ENCODE data around the gene CACNA1C. TPM values are rescaled to one million over a fixed set of nuclear protein-coding genes. Genes with fewer than 3 reads are reported as not detected.

The CACNA1C gene
- total RNA-seq, 4 donors from 2014 or later = 1.5 to 13.5 (median 2.1) TPM

GRCh38 chr12:2288471-2288870 is 235.7 kb downstream of the CACNA1C start:
- TF ChIP-seq POLR2A (IDR thresholded peaks at IDR 0.05) = no peak
- TF ChIP-seq CTCF (IDR thresholded peaks at IDR 0.05) = no peak
- Histone ChIP-seq H3K27ac (peak overlapping the region in 2 of 4 donors; percentile 31 to 76), H3K36me3 (no peaks in the 10 kb centered on the region), H3K4me1 (peaks cover 17 to 52% (median 25%) of the 10 kb centered on the region in 3 donors), H3K4me3 (no peak overlapping the region), H3K9me3 (no peaks in the 10 kb centered on the region), H3K27me3 (no peaks in the 10 kb centered on the region)
- WGBS, 2 donors = 78% methylated on average over 4 of the region's 4 CpGs
- intact Hi-C loops (cut with DNase I) = no loop called here
- no peak for DNase-seq

GRCh38 chr12:2288875-2289274 is 236.1 kb downstream of the CACNA1C start:
- Histone ChIP-seq H3K4me3 (no peak overlapping the region), H3K9me3 (no peaks in the 10 kb centered on the region), H3K36me3 (no peaks in the 10 kb centered on the region), H3K27me3 (no peaks in the 10 kb centered on the region), H3K27ac (no peak overlapping the region), H3K4me1 (peaks cover 17 to 48% (median 22%) of the 10 kb centered on the region in 3 donors)
- TF ChIP-seq POLR2A (IDR thresholded peaks at IDR 0.05) (no peak), CTCF (IDR thresholded peaks at IDR 0.05) (no peak)
- DNase-seq = no peak
- intact Hi-C loops (cut with DNase I) = no loop called here
- 71 to 78% methylated on average over 4 to 5 of the region's 5 CpGs for WGBS, 2 donors

- intact Hi-C loops (cut with DNase I) = no loop called here
- H3K4me1 ChIP-seq = peaks cover 13 to 43% (median 18%) of the 10 kb centered on the region in 3 donors
- 71% methylated on average over 10 of the region's 10 CpGs for WGBS, 2 donors
- TF ChIP-seq CTCF (IDR thresholded peaks at IDR 0.05) (no peak), POLR2A (IDR thresholded peaks at IDR 0.05) (no peak)
- no peaks in the 10 kb centered on the region for H3K9me3 ChIP-seq
- no peaks in the 10 kb centered on the region for H3K36me3 ChIP-seq
- no peak overlapping the region for H3K27ac ChIP-seq
- H3K4me3 ChIP-seq = no peak overlapping the region
- DNase-seq = no peak
- no peaks in the 10 kb centered on the region for H3K27me3 ChIP-seq
These were observed 236.7 kb downstream of the CACNA1C start for GRCh38 chr12:2289525-2289924.

GRCh38 chr12:2290091-2290490 is 237.3 kb downstream of the CACNA1C start:
- H3K27ac ChIP-seq = no peak overlapping the region
- DNase-seq = no peak
- 70% methylated on average over 2 of the region's 4 CpGs; no CpG with 5 or more reads in 1 of the 2 donors for WGBS, 2 donors
- H3K27me3 ChIP-seq = no peaks in the 10 kb centered on the region
- intact Hi-C loops (cut with DNase I) = no loop called here
- H3K4me3 ChIP-seq = no peak overlapping the region
- no peaks in the 10 kb centered on the region for H3K36me3 ChIP-seq
- peaks cover 9 to 43% (median 14%) of the 10 kb centered on the region in 3 donors for H3K4me1 ChIP-seq
- H3K9me3 ChIP-seq = no peaks in the 10 kb centered on the region
- TF ChIP-seq CTCF (IDR thresholded peaks at IDR 0.05) (no peak), POLR2A (IDR thresholded peaks at IDR 0.05) (no peak)

- TF ChIP-seq CTCF (IDR thresholded peaks at IDR 0.05) = no peak
- TF ChIP-seq POLR2A (IDR thresholded peaks at IDR 0.05) = no peak
These were observed 237.8 kb downstream of the CACNA1C start for GRCh38 chr12:2290516-2291065.

More at GRCh38 chr12:2290516-2291065, 237.8 kb downstream of the CACNA1C start:
- intact Hi-C loops (cut with DNase I) = no loop called here
- no peaks in the 10 kb centered on the region for H3K27me3 ChIP-seq
- H3K4me3 ChIP-seq = no peak overlapping the region
- H3K9me3 ChIP-seq = no peaks in the 10 kb centered on the region
- 48 to 56% methylated on average over 3 to 6 of the region's 6 CpGs for WGBS, 2 donors
- no peak overlapping the region for H3K27ac ChIP-seq
- no peak for DNase-seq
- H3K36me3 ChIP-seq = no peaks in the 10 kb centered on the region
- peaks cover 9 to 43% (median 14%) of the 10 kb centered on the region in 3 donors for H3K4me1 ChIP-seq

Data from esophagus squamous epithelium (tissue), 5 donors.